WTC11 (cell line): ENCODE data around the gene PTPRN2.
"Not testable (repeated sequence)": the region's sequence is repeated elsewhere in the genome, so short reads cannot be mapped to it uniquely, and the experiment has no call there.

Experiments used
- CREM ChIP-seq: sonication (generic); formaldehyde crosslinking; IDR thresholded peaks from 2 replicates; pipeline ENCODE4 v1.8.1; 2022; ENCODE audit warnings: mild to moderate bottlenecking, missing genetic modification reagents, moderate library complexity
- CTCF ChIP-seq: fragments of 200-600 bp; IDR thresholded peaks from 2 replicates; pipeline ENCODE4 v1.8.0; 2022; ENCODE audit warnings: antibody characterized with exemption
- ELF4 ChIP-seq: sonication (generic); formaldehyde crosslinking; IDR thresholded peaks from 2 replicates; pipeline ENCODE4 v1.8.1; 2022; ENCODE audit warnings: low read depth, mild to moderate bottlenecking, moderate library complexity, missing genetic modification reagents
- ETV6 ChIP-seq: sonication (generic); formaldehyde crosslinking; IDR thresholded peaks from 2 replicates; pipeline ENCODE4 v1.8.1; 2022; ENCODE audit warnings: mild to moderate bottlenecking, missing genetic modification reagents
- IRF2 ChIP-seq: sonication (generic); formaldehyde crosslinking; IDR thresholded peaks from 2 replicates; pipeline ENCODE4 v1.8.0; 2022; ENCODE audit warnings: low read depth, missing genetic modification reagents, borderline replicate concordance
- JUN ChIP-seq: sonication (generic); formaldehyde crosslinking; IDR thresholded peaks from 2 replicates; pipeline ENCODE4 v1.8.0; 2023; ENCODE audit warnings: mild to moderate bottlenecking, missing genetic modification reagents
- NR3C1 ChIP-seq: sonication (generic); formaldehyde crosslinking; conservative IDR thresholded peaks from 2 replicates; pipeline ENCODE4 v1.8.1; 2023; ENCODE audit warnings: low read depth, mild to moderate bottlenecking, missing genetic modification reagents
- ZSCAN18 ChIP-seq: fragments of 250-450 bp; sonication (Bioruptor Pico); IDR thresholded peaks from 2 replicates; pipeline ENCODE4 v2.1.2; 2022; ENCODE audit warnings: mild to moderate bottlenecking, moderate library complexity
- TF ChIP-seq, protein P1 (sequence below): sonication (generic); formaldehyde crosslinking; conservative IDR thresholded peaks from 2 replicates; pipeline ENCODE4 v1.8.1; 2022; ENCODE audit warnings: mild to moderate bottlenecking, missing genetic modification reagents
- TF ChIP-seq, protein P2 (sequence below): sonication (generic); formaldehyde crosslinking; IDR thresholded peaks from 2 replicates; pipeline ENCODE4 v1.8.0; 2023; ENCODE audit warnings: missing genetic modification reagents, mild to moderate bottlenecking, borderline replicate concordance
- TF ChIP-seq, protein P3 (sequence below): sonication (generic); formaldehyde crosslinking; IDR thresholded peaks from 2 replicates; pipeline ENCODE4 v1.8.0; 2022; ENCODE audit warnings: mild to moderate bottlenecking, missing genetic modification reagents
- TF ChIP-seq, protein P4 (sequence below): sonication (generic); formaldehyde crosslinking; IDR thresholded peaks from 2 replicates; pipeline ENCODE4 v1.8.0; 2022; ENCODE audit warnings: mild to moderate bottlenecking, missing genetic modification reagents

- not testable (repeated sequence) for TF ChIP-seq CTCF; ELF4 (CRISPR knock-in tag); IRF2 (CRISPR knock-in tag); JUN (CRISPR knock-in tag); ETV6 (CRISPR knock-in tag); ZSCAN18; CREM (CRISPR knock-in tag); NR3C1 (CRISPR knock-in tag)
- TF ChIP-seq, protein P1, sequence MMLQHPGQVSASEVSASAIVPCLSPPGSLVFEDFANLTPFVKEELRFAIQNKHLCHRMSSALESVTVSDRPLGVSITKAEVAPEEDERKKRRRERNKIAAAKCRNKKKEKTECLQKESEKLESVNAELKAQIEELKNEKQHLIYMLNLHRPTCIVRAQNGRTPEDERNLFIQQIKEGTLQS = not testable (repeated sequence)
- TF ChIP-seq, protein P2, sequence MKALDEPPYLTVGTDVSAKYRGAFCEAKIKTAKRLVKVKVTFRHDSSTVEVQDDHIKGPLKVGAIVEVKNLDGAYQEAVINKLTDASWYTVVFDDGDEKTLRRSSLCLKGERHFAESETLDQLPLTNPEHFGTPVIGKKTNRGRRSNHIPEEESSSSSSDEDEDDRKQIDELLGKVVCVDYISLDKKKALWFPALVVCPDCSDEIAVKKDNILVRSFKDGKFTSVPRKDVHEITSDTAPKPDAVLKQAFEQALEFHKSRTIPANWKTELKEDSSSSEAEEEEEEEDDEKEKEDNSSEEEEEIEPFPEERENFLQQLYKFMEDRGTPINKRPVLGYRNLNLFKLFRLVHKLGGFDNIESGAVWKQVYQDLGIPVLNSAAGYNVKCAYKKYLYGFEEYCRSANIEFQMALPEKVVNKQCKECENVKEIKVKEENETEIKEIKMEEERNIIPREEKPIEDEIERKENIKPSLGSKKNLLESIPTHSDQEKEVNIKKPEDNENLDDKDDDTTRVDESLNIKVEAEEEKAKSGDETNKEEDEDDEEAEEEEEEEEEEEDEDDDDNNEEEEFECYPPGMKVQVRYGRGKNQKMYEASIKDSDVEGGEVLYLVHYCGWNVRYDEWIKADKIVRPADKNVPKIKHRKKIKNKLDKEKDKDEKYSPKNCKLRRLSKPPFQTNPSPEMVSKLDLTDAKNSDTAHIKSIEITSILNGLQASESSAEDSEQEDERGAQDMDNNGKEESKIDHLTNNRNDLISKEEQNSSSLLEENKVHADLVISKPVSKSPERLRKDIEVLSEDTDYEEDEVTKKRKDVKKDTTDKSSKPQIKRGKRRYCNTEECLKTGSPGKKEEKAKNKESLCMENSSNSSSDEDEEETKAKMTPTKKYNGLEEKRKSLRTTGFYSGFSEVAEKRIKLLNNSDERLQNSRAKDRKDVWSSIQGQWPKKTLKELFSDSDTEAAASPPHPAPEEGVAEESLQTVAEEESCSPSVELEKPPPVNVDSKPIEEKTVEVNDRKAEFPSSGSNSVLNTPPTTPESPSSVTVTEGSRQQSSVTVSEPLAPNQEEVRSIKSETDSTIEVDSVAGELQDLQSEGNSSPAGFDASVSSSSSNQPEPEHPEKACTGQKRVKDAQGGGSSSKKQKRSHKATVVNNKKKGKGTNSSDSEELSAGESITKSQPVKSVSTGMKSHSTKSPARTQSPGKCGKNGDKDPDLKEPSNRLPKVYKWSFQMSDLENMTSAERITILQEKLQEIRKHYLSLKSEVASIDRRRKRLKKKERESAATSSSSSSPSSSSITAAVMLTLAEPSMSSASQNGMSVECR (CRISPR knock-in tag) = not testable (repeated sequence)
- TF ChIP-seq, protein P3, sequence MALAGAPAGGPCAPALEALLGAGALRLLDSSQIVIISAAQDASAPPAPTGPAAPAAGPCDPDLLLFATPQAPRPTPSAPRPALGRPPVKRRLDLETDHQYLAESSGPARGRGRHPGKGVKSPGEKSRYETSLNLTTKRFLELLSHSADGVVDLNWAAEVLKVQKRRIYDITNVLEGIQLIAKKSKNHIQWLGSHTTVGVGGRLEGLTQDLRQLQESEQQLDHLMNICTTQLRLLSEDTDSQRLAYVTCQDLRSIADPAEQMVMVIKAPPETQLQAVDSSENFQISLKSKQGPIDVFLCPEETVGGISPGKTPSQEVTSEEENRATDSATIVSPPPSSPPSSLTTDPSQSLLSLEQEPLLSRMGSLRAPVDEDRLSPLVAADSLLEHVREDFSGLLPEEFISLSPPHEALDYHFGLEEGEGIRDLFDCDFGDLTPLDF (CRISPR knock-in tag) = not testable (repeated sequence)
- TF ChIP-seq, protein P4, sequence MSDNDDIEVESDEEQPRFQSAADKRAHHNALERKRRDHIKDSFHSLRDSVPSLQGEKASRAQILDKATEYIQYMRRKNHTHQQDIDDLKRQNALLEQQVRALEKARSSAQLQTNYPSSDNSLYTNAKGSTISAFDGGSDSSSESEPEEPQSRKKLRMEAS (CRISPR knock-in tag) = not testable (repeated sequence)
Measured at GRCh38 chr7:158457586-158457985, 130.0 kb downstream of the PTPRN2 start.
